ENCODE data around the gene GGN. TPM values are rescaled to one million over a fixed set of nuclear protein-coding genes. Genes with fewer than 3 reads are reported as not detected.

The GGN gene
- total RNA-seq, 1 donor from 2014 or later = 0.74 TPM

DNA sequence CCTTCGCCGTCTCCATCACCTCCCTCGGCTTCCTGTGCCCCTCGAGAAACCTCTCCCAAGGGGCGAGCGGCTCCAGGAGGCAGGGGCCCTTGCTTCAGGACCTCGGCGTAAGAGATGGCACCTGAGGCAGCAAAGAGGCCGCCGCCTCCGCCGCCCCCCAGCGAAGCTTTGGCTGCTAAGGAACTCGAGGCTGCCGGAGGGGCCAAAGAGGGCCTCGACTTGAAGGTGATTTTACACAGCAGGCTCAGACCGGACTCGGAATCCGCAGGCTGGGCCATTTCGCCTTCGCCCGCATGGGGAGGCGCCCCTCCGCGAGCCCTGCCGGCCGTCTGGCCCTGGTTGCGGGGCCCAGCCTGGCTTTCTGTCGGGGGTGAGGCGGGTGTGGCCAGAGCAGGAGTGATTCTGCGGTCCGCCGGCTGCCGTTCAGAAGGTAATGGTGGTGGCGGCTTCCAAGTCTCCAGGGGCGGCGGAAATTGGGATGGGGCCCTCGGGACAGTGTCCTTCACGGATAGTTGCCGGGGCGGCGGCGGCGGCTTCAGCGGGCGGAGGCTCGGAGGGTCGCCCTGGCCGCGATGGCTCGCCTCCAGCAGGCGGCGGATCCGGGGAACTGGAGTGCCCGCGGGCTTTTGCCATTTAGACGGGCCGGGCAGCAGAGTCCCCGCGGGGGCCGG is 1.4 kb downstream of the GGN start:
- Mint-ChIP-seq H3K27me3 (ENCODE audit: unreplicated experiment) (peaks cover 27% of the 10 kb centered on the region), H3K4me3 (ENCODE audit: unreplicated experiment) (no peak overlapping the region), H3K9me3 (ENCODE audit: unreplicated experiment) (no peaks in the 10 kb centered on the region), H3K27ac (ENCODE audit: unreplicated experiment) (no peak overlapping the region), H3K4me1 (ENCODE audit: unreplicated experiment) (peaks cover 12% of the 10 kb centered on the region), H3K36me3 (ENCODE audit: low read depth, unreplicated experiment) (peaks cover 21% of the 10 kb centered on the region)
- DNase-seq (ENCODE audit: low spot score) = peak; percentile 28
- TF ChIP-seq, protein P1, sequence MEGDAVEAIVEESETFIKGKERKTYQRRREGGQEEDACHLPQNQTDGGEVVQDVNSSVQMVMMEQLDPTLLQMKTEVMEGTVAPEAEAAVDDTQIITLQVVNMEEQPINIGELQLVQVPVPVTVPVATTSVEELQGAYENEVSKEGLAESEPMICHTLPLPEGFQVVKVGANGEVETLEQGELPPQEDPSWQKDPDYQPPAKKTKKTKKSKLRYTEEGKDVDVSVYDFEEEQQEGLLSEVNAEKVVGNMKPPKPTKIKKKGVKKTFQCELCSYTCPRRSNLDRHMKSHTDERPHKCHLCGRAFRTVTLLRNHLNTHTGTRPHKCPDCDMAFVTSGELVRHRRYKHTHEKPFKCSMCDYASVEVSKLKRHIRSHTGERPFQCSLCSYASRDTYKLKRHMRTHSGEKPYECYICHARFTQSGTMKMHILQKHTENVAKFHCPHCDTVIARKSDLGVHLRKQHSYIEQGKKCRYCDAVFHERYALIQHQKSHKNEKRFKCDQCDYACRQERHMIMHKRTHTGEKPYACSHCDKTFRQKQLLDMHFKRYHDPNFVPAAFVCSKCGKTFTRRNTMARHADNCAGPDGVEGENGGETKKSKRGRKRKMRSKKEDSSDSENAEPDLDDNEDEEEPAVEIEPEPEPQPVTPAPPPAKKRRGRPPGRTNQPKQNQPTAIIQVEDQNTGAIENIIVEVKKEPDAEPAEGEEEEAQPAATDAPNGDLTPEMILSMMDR (IDR thresholded peaks at IDR 0.05; ENCODE audit: unreplicated experiment) = no peak

DNA sequence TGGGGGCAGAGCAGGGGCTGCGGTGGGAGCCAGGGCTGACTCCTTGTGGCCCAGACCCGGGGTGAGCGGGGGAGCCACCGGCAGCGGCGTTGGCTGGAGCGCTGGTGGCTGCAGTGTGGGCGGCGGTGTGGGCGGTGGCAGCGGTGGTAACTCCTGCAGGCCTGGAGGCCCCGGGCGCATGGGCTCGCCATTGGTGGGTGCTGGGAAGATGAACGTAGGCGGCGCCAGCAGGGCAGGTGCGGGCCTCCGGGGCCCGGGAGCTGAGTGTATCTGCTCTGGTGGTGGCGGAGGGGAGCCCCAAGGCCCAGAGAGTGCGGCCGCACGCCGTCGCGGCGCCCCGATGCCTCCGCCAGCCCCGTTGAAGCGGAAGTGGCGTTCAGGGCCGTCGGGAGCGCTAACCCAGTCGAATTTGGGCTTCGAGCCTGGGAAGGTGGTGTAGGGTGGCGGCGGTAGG is 2.0 kb downstream of the GGN start:
- DNase-seq (ENCODE audit: low spot score) = peak; percentile 14
- Mint-ChIP-seq H3K27ac (ENCODE audit: unreplicated experiment) (no peak overlapping the region), H3K4me1 (ENCODE audit: unreplicated experiment) (peaks cover 12% of the 10 kb centered on the region), H3K36me3 (ENCODE audit: low read depth, unreplicated experiment) (peaks cover 20% of the 10 kb centered on the region), H3K27me3 (ENCODE audit: unreplicated experiment) (peaks cover 21% of the 10 kb centered on the region), H3K9me3 (ENCODE audit: unreplicated experiment) (no peaks in the 10 kb centered on the region), H3K4me3 (ENCODE audit: unreplicated experiment) (no peak overlapping the region)
- TF ChIP-seq, protein P1 (IDR thresholded peaks at IDR 0.05; ENCODE audit: unreplicated experiment) = no peak

DNA sequence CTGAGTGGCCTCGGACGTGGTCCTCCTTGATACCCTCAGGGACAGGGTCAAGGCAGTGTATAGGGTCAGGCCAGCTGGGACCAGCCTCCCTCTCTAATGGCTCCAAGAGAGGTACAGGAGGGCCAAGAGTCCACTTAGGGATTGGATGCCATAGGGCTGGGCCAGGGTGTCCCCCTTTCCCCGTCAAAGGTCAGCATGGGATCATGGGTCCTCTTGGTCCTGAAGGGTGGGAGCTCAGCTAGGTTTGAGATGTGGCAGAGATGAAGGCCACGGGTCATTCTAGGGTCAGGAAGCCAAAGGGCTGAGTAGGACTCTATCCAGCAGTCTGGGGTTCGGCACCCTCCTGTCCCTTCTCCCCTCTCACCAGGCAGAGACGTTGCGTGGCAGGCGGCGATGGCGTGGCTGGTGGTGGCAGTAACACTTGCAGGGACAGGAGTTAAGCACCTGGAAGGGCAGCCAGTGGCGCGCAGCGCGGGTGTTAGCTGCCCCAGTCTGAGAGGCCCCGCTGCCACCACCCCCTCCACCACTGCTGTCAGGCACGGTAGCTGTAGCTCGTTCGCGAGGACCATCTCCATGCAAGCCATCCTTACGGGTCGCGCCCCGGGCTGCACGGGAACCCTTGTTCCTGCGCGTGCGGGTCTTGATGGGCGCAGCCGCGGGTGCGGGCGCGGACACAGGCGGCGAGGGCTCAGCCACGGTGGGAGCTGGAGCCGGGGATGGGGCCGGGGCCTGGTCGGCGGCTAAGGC is 2.6 kb downstream of the GGN start:
- Mint-ChIP-seq H3K36me3 (ENCODE audit: low read depth, unreplicated experiment) (peaks cover 20% of the 10 kb centered on the region), H3K4me3 (ENCODE audit: unreplicated experiment) (no peak overlapping the region), H3K4me1 (ENCODE audit: unreplicated experiment) (peaks cover 12% of the 10 kb centered on the region), H3K27me3 (ENCODE audit: unreplicated experiment) (peaks cover 20% of the 10 kb centered on the region), H3K9me3 (ENCODE audit: unreplicated experiment) (no peaks in the 10 kb centered on the region), H3K27ac (ENCODE audit: unreplicated experiment) (no peak overlapping the region)
- TF ChIP-seq, protein P1 (IDR thresholded peaks at IDR 0.05; ENCODE audit: unreplicated experiment) = no peak
- DNase-seq (ENCODE audit: low spot score) = no peak

DNA sequence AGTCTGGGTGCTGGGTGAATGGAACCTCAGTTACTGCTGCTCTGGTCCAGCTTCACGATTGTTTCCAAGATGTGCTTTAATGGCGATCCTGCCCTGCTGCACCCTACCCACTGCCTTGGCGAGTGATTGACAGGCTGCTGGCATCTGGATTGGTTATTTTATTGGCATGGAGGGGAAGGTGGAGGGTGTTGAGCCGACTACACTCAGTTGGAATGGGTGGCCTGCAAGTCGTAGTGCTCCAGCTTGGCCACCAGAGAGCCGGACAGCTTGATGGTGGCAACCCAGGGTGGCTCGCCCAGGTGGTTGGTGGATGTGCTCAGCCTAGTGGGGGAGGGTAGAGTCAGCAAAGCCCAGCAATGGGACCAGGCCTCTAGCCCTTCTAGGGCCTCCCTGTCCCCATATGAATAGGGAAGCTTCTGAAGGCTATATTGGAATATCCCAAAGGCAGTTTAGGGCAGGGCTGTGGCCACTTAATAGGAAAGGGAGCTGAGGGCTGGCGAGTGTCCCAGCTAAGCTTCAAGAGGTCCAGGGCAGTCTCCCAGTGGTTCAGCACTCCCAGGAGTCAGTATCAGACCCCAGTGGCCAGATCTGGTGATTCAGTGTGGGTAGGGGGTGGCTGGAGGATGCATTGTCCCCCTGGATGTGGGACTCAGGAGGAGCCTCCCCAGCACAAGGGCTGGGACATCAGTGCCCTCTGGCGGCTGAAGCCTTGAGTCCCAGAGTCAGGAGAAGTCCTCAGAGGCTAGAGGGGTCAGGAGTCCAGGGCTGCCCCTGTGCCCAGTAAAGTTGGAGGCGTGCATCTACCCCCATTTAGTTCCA is 3.4 kb downstream of the GGN start:
- Mint-ChIP-seq H3K27ac (ENCODE audit: unreplicated experiment) (no peak overlapping the region), H3K36me3 (ENCODE audit: low read depth, unreplicated experiment) (peaks cover 24% of the 10 kb centered on the region), H3K9me3 (ENCODE audit: unreplicated experiment) (no peaks in the 10 kb centered on the region), H3K4me3 (ENCODE audit: unreplicated experiment) (no peak overlapping the region), H3K27me3 (ENCODE audit: unreplicated experiment) (peaks cover 16% of the 10 kb centered on the region), H3K4me1 (ENCODE audit: unreplicated experiment) (peaks cover 8% of the 10 kb centered on the region)
- peak; percentile 60 for DNase-seq (ENCODE audit: low spot score)
- TF ChIP-seq, protein P1 (IDR thresholded peaks at IDR 0.05; ENCODE audit: unreplicated experiment) = no peak
